Activated naive CD4-positive, alpha-beta T cell treated with anti-CD3 and anti-CD28 coated beads for 36 hours (primary cell): Measurements from ENCODE around the gene KCNAB2. TPM values are rescaled to one million over a fixed set of nuclear protein-coding genes. Genes with fewer than 3 reads are reported as not detected.
A peak's percentile ranks its signal among the peaks of the same experiment; 100 is the strongest.
"Not testable (repeated sequence)": the region's sequence is repeated elsewhere in the genome, so short reads cannot be mapped to it uniquely, and the experiment has no call there.

Experiments
- CTCF ChIA-PET: fragments of 350-600 bp; sonication (Branson Sonifier 250); formaldehyde crosslinking; loops from one replicate; lab custom pipeline; 2021; ENCODE audit warnings: antibody characterized with exemption; lab: Charles Lee
- DNase-seq: peaks from one replicate; pipeline ENCODE4 v3.0.0-alpha.2; 2020
- H3K27ac Mint-ChIP-seq: one replicate; pipeline ENCODE4 v1.8.0; 2021; ENCODE audit warnings: mild to moderate bottlenecking, mixed read lengths
- H3K27me3 Mint-ChIP-seq: one replicate; pipeline ENCODE4 v1.8.0; 2021; ENCODE audit warnings: low read depth, mixed read lengths
- H3K36me3 Mint-ChIP-seq: one replicate; pipeline ENCODE4 v1.8.0; 2021; ENCODE audit warnings: low read depth, mixed read lengths
- H3K4me1 Mint-ChIP-seq: one replicate; pipeline ENCODE4 v1.8.0; 2021; ENCODE audit warnings: low read depth, mixed read lengths
- H3K4me3 Mint-ChIP-seq: one replicate; pipeline ENCODE4 v1.8.0; 2021; ENCODE audit warnings: mild to moderate bottlenecking, moderate library complexity, mixed read lengths
- H3K9me3 Mint-ChIP-seq: one replicate; pipeline ENCODE4 v1.8.0; 2021; ENCODE audit warnings: mixed read lengths
- intact Hi-C: fragments of 100-400 bp; cut with micrococcal nuclease; formaldehyde crosslinking; loops from one replicate; pipeline ENCODE4 v1.15.1; 2023
- total RNA-seq, 2 experiments: library from RNA; stranded (reverse); gene quantifications; one replicate each; pipeline ENCODE4 v1.2.3, GENCODE V29; 2021

Gene KCNAB2
- total RNA-seq, 2 experiments from 2014 or later, result 164 to 166 TPM

DNA sequence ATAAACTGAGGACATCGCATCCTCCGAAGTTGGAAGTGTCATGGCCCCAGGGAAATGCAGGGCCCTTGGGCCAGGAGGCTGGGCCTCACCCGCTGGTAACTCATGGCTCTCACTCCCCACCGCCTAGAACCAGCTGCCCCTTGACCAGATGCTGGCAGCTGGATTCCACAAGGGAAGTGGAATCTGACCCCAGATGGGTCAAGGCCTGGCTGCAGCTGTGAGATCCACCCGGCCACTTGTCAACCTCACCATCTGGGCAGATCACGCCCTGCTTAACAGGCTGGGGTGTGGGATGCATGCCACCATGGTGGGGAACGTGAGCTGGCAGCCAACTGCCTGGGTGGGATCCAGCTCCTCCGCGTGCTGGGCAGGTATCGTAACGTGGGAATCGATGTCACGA is 25.5 kb downstream of the KCNAB2 start:
- Mint-ChIP-seq H3K36me3 (peaks cover 19% of the 10 kb centered on the region), H3K4me3 (no peak overlapping the region), H3K9me3 (no peaks in the 10 kb centered on the region), H3K4me1 (peaks cover 1% of the 10 kb centered on the region), H3K27ac (no peak overlapping the region), H3K27me3 (no peaks in the 10 kb centered on the region)
- intact Hi-C loops, result no loop called here
- no peak for DNase-seq
- CTCF ChIA-PET, result no interaction called here

DNA sequence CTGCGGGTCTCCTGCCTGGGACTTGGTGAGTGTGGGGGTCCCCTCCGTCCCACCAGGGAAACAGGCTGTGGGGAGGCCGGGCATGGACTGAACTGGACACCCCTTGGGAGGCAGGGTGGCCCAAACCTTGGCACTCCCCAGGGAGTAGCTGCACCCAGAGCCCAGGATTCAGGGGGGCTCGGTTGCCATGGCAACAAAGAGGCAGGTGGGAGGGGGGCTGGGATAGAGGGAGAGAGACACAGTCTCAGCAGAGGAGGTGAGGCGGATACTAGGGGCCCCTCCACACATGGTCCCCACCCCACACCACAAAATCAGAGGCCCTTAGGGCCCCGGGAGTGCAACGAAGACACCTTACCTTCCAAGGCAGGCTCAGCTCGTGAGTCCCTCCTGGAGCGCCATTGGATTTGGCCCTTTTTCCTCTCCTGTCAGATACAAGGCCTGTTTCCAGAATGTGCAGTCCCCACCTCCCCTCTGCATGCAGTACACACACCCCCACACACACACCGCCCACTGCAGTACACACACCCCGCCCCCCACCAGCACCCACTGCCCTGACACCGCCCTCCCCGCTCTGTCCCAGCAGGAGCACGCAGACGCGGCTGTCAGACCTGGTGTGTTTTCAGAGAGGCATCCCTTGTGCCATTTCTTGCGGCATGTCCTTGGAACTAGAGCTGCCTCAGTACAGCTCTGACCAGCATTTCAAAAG is 27.2 kb downstream of the KCNAB2 start:
- Mint-ChIP-seq H3K9me3 (no peaks in the 10 kb centered on the region), H3K27ac (no peak overlapping the region), H3K27me3 (no peaks in the 10 kb centered on the region), H3K4me3 (no peak overlapping the region), H3K4me1 (peaks cover 1% of the 10 kb centered on the region), H3K36me3 (peaks cover 19% of the 10 kb centered on the region)
- intact Hi-C loops, result no loop called here
- no peak for DNase-seq
- CTCF ChIA-PET, result no interaction called here

DNA sequence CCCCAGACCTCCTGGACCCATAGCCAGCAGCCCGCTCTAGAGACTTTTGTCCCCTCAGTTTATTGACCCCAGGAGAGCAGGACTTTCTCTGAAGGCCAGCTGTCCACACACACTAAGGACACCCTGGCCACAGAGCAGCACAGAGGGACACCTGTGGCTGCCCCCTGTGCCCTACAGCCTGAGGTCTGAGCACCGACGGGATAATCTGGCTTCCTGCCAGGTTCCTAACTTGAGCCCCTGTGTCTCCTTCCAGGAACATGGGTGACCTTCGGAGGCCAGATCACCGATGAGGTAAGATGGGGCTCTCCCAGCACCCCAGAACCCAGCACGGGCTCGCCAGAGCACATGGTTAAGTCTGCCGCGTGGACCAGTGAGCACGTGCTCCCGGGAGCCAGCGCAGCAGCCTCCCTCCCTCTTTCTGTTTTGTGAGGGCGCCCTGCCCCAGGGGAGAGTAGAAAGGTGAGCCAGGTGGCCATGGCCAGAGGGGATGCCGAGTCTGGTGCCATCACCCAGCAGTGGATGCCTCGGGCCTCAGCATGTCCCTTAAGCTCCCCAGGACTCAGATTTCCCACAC is 27.9 kb downstream of the KCNAB2 start:
- Mint-ChIP-seq H3K9me3 (no peaks in the 10 kb centered on the region), H3K27me3 (no peaks in the 10 kb centered on the region), H3K4me1 (peaks cover 1% of the 10 kb centered on the region), H3K4me3 (no peak overlapping the region), H3K27ac (no peak overlapping the region), H3K36me3 (peaks cover 19% of the 10 kb centered on the region)
- no peak for DNase-seq
- CTCF ChIA-PET, result interaction anchor here (0.6 kb wide), 1 partner anchor 141 kb away, joined by 4 read pairs; no protein-coding TSS in a partner anchor
- intact Hi-C loops, result no loop called here

DNA sequence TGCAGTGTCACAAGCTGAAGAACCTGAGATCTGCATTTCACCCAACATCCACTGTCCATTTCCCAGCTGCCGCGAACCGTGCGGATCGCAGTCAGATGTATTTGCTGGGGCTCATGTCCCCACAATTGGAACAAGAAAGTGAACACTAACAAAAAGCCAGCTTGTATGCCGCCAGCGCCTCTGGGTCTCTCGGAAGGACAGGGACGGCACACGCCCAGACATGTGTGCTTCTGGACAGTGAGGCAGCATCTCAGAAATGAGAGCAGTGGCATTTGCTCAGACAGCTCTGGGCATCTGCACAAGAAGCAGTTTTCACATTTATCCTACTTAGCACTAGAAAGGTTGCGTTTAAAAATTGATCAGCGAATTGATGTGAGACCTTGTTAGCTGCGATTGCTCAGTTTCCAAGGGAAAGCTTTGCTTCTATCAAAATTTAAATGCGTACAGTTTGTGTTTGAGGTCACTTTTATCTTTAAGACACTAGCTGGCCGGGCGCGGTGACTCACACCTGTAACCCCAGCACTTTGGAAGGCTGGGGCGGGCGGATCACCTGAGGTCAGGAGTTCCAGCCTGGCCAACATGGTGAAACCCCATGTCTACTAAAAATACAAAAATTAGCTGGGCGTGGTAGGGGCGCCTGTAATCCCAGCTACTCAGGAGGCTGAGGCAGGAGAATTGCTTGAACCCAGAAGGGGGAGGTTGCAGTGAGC is 28.7 kb downstream of the KCNAB2 start:
- Mint-ChIP-seq H3K4me3 (no peak overlapping the region), H3K36me3 (peaks cover 19% of the 10 kb centered on the region), H3K9me3 (no peaks in the 10 kb centered on the region), H3K4me1 (peaks cover 1% of the 10 kb centered on the region), H3K27me3 (no peaks in the 10 kb centered on the region), H3K27ac (peak overlapping the region; percentile 36)
- no peak for DNase-seq
- CTCF ChIA-PET, result interaction anchor here (0.6 kb wide), 1 partner anchor 142 kb away, joined by 4 read pairs; no protein-coding TSS in a partner anchor
- intact Hi-C loops, result no loop called here

DNA sequence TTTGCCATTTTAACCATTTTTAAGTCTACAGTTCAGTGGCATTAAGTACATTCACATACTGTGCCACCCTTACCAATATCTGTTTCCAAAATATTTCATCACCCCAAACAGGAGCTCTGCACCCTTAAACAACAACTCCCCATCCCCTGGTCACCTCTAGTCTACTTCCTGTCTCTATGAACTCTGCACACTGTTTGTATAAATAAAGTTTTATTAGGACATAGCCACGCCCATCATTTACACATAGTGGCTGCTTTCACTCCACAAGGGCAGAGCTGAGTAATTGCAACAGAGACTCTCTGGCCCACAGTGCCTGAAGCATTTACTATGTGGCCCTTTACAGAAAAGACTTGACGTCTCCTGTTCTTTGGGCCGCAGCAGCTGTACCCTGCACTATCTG is 30.1 kb downstream of the KCNAB2 start:
- DNase-seq, result no peak
- CTCF ChIA-PET, result no interaction called here
- H3K36me3 Mint-ChIP-seq, result peaks cover 19% of the 10 kb centered on the region
- H3K27me3 Mint-ChIP-seq, result no peaks in the 10 kb centered on the region
- no peak overlapping the region for H3K27ac Mint-ChIP-seq
- H3K9me3 Mint-ChIP-seq, result no peaks in the 10 kb centered on the region
- peaks cover 1% of the 10 kb centered on the region for H3K4me1 Mint-ChIP-seq
- intact Hi-C loops, result no loop called here
- no peak overlapping the region for H3K4me3 Mint-ChIP-seq

DNA sequence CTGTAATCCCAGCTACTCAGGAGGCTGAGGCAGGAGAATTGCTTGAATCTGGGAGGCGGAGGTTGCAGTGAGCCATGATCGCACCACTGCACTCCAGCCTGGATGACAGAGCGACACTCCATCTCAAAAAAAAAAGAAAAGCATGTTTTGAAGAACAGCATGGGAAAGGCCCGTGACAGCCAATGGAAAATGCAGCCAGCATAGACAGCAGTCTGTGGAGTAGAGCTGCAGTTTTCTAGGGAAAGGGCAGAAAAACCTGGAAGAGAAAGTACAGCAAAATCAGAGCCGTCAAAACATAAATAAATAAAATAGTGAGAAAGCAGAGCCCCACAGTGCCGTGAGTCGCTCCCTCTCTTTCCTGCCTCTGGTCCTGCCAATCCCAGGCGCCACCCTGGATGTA is 31.4 kb downstream of the KCNAB2 start:
- DNase-seq, intact Hi-C loops, H3K9me3 Mint-ChIP-seq, H3K4me3 Mint-ChIP-seq, H3K4me1 Mint-ChIP-seq, H3K27me3 Mint-ChIP-seq, H3K27ac Mint-ChIP-seq, CTCF ChIA-PET: not testable (repeated sequence)
- peaks cover 20% of the 10 kb centered on the region for H3K36me3 Mint-ChIP-seq

DNA sequence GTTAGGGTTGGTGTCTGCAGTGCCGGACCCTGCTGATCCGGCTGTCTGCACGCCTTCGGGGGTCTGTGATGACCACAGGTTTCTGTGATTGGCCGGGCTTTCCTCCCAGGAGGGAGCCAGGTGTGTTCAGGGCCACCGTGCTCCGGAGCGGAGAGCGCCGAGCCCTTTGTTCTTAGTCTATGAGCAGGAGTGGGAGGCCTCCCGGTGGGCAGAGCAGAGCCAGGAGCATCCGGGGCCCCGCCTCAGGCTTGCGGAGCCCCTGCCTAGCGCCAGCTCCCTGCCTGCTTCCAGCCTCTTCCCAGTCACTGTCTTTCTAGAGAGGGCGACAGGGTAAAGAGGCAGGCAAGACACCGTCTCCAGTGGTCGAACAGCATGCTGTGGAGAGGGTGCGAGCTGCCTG is 31.8 kb downstream of the KCNAB2 start:
- H3K27ac Mint-ChIP-seq, result no peak overlapping the region
- no peaks in the 10 kb centered on the region for H3K9me3 Mint-ChIP-seq
- H3K4me1 Mint-ChIP-seq, result no peaks in the 10 kb centered on the region
- DNase-seq, result no peak
- H3K36me3 Mint-ChIP-seq, result peaks cover 22% of the 10 kb centered on the region
- CTCF ChIA-PET, result no interaction called here
- no peak overlapping the region for H3K4me3 Mint-ChIP-seq
- no peaks in the 10 kb centered on the region for H3K27me3 Mint-ChIP-seq
- intact Hi-C loops, result no loop called here

DNA sequence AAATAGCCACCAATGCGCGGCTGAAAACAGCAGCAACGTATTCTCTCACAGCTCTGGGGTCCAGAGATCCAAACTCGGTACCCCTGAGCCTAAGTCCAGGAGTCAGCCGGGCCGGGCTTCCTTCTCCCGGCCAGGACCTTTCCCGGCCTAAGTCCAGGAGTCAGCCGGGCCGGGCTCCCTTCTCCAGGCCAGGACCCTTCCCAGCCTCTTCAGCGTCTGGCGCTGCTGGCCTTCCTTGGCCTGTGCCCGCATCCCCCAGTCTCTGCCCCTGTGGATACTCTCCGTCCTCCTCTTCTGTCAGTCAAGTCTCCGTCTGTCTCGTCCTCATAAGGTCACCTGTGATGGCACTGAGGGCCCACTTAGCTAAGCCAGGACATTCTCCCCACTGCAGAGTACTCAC is 32.2 kb downstream of the KCNAB2 start:
- intact Hi-C loops, result no loop called here
- Mint-ChIP-seq H3K9me3 (no peaks in the 10 kb centered on the region), H3K36me3 (peaks cover 25% of the 10 kb centered on the region), H3K4me1 (no peaks in the 10 kb centered on the region), H3K27me3 (no peaks in the 10 kb centered on the region), H3K4me3 (no peak overlapping the region), H3K27ac (no peak overlapping the region)
- DNase-seq, result no peak
- CTCF ChIA-PET, result no interaction called here

DNA sequence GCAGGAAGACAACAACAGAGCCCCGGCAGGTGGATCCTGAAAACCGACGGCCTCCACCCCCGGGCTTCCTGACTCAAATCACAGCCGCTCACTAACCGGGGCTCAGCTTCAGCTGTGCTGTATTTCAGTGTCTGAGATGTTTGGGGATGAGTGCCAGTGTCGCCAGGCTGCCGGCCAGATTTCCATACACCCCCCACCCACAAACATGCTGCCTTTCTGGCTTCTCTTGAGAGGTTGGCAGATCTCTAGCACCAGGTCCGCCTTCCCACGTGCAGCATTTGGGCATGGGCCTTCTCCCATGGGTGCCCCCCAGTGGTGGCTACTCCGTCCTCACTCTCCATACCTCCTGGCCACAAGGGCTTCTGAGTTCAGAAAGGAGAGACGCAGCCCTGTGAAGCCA is 34.8 kb downstream of the KCNAB2 start:
- peaks cover 15% of the 10 kb centered on the region for H3K36me3 Mint-ChIP-seq
- no peak overlapping the region for H3K4me3 Mint-ChIP-seq
- H3K27ac Mint-ChIP-seq, result no peak overlapping the region
- H3K27me3 Mint-ChIP-seq, result no peaks in the 10 kb centered on the region
- intact Hi-C loops, result no loop called here
- CTCF ChIA-PET, result no interaction called here
- H3K9me3 Mint-ChIP-seq, result no peaks in the 10 kb centered on the region
- no peak for DNase-seq
- no peaks in the 10 kb centered on the region for H3K4me1 Mint-ChIP-seq

DNA sequence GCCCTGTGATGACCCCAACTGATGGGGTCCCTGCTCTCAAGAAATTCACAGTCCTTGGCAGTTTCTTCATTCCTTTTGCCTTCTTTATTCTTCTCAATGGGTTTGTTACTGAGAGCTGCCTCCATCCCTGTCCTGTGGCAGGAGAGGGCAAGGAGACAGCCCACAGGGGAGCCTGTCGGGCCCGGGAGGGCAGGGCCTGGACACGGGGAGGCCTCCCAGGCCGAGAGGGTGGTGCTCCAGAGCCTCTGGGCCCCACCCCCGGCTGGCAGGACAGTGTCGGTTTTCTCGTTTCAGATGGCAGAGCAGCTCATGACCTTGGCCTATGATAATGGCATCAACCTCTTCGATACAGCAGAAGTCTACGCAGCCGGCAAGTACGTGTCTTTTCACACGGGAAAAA is 36.2 kb downstream of the KCNAB2 start:
- CTCF ChIA-PET, result interaction anchor here (0.6 kb wide), 1 partner anchor 44 kb away, joined by 3 read pairs; no protein-coding TSS in a partner anchor
- intact Hi-C loops, result no loop called here
- DNase-seq, result no peak
- Mint-ChIP-seq H3K27ac (no peak overlapping the region), H3K9me3 (no peaks in the 10 kb centered on the region), H3K27me3 (no peaks in the 10 kb centered on the region), H3K36me3 (peaks cover 10% of the 10 kb centered on the region), H3K4me1 (no peaks in the 10 kb centered on the region), H3K4me3 (no peak overlapping the region)

DNA sequence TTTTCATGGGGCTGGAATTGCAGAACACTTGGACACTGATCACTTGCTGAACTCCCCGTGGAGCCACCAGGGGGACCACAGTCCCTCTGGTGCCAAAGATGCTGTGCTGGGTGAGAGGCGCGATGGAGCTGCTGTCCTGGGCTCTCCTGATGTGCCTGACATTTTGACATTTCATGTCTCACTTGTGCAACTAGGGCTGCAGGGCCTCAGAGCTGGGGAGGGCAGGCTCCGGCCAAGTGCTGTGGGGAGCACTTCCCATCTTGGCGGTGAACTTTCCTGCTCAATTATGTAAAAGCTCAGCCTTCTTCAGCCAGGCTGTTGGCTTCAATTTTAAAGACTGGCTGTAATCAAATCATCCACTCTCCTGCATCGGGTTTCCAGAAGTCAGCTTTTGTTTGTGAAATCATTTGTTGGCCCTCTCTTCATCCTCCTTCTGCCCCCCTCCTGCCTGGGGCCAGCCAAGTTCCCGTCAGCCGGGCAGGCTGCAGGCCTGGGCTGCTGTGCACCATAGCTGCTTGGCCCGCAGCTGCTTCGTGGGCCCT is 36.8 kb downstream of the KCNAB2 start:
- no peaks in the 10 kb centered on the region for H3K4me1 Mint-ChIP-seq
- peaks cover 13% of the 10 kb centered on the region for H3K36me3 Mint-ChIP-seq
- no peaks in the 10 kb centered on the region for H3K9me3 Mint-ChIP-seq
- H3K27me3 Mint-ChIP-seq, result no peaks in the 10 kb centered on the region
- no peak overlapping the region for H3K4me3 Mint-ChIP-seq
- no peak overlapping the region for H3K27ac Mint-ChIP-seq
- CTCF ChIA-PET, result interaction anchor here (0.6 kb wide), 2 partner anchors 43 to 47 kb away, joined by 3 read pairs; no protein-coding TSS in a partner anchor
- intact Hi-C loops, result no loop called here
- DNase-seq, result no peak

DNA sequence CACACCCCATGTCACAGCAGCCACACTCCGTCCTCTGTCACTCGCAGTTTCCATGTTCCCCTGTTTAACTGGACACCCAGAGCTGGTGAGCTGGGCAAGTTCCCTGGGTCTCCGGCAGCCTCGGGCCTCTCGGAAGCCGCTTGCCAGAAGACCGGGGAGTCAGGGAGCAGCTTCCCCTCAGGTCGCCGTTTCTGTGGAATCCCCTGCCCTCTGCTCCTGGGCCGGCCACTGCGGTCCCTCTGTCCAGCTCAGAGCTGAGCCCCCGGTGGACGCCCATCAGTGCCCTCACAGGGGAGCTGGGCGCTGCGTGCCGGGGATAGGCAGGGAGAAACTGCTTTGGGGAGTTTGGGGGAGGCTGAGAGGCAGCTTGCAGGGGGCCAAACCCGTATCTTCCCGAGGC is 37.7 kb downstream of the KCNAB2 start:
- Mint-ChIP-seq H3K4me1 (no peaks in the 10 kb centered on the region), H3K36me3 (peaks cover 15% of the 10 kb centered on the region), H3K4me3 (no peak overlapping the region), H3K27ac (no peak overlapping the region), H3K27me3 (no peaks in the 10 kb centered on the region), H3K9me3 (no peaks in the 10 kb centered on the region)
- CTCF ChIA-PET, result interaction anchor here (0.6 kb wide), 1 partner anchor 48 kb away, joined by 3 read pairs; no protein-coding TSS in a partner anchor
- DNase-seq, result no peak
- intact Hi-C loops, result no loop called here
